Subcutaneous abdominal adipose tissue (tissue), 5 donors: ENCODE results near the gene KRT80.
A peak's percentile ranks its signal among the peaks of the same experiment; 100 is the strongest.

ENCODE experiments used
- H3K27ac ChIP-seq: one replicate; pipeline ENCODE4 v1.7.0; 2013; ENCODE audit warnings: low read depth, mild to moderate bottlenecking, inconsistent platforms, low read length, moderate library complexity
- H3K27me3 ChIP-seq, 5 donors: one replicate each; pipeline ENCODE4 v1.7.0; 2013; ENCODE audit warnings: low read length in 5 of 5, inconsistent platforms in 1 of 5; ENCODE audit not compliant: control insufficient read depth in 5 of 5, insufficient read depth in 4 of 5
- H3K36me3 ChIP-seq, 5 donors: one replicate each; pipeline ENCODE4 v1.7.0; 2013; ENCODE audit warnings: low read length in 5 of 5; ENCODE audit not compliant: control insufficient read depth in 5 of 5, insufficient read depth in 5 of 5
- H3K4me1 ChIP-seq, 5 donors: one replicate each; pipeline ENCODE4 v1.7.0; 2013; ENCODE audit warnings: low read length in 5 of 5, mild to moderate bottlenecking in 3 of 5, moderate library complexity in 1 of 5; ENCODE audit not compliant: control insufficient read depth in 5 of 5, insufficient read depth in 5 of 5
- H3K4me3 ChIP-seq, 5 donors: one replicate each; pipeline ENCODE4 v1.7.0; 2013; ENCODE audit warnings: low read length in 5 of 5, low read depth in 1 of 5
- H3K9ac ChIP-seq, 5 donors: one replicate each; pipeline ENCODE4 v1.7.0; 2013; ENCODE audit warnings: low read length in 5 of 5, mild to moderate bottlenecking in 4 of 5, moderate library complexity in 3 of 5
- H3K9me3 ChIP-seq, 5 donors: one replicate each; pipeline ENCODE4 v1.7.0; 2013; ENCODE audit warnings: low read length in 5 of 5; ENCODE audit not compliant: control insufficient read depth in 5 of 5
- donor health status: healthy.
- donor health status: healthy.
- donor health status: healthy.
- donor health status: healthy.
- donor health status: healthy.

KRT80 gene

DNA sequence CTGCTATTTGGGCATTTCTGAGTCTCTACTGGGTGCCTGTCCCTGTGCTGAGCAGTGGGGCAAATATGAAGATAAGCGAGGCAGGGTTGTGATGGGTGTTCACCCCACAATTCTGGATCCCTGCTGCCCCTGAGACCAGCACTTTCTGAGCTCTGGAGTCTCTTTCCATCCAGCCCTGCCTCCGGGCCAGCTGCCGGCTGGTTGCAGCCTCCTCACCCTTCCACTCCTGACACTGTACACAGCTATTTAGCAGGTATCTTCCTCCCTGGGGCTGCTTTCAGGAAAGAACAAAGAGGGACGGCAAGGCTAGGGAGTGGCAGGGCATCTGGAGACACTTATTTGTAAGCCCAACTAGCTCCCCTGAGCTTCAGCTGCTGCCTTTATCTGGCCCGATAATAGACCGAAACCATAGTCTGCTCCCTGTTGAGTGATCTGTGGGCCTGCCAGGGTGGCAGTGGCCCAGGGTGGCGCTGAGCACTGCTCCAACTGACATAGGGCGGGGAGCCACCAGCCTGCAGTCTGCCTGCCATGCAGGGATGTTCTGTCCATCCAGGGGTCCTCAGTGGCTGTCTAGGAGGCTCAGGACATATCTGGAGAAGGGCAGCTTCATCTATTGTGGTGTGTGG lies 7.6 kb upstream of the KRT80 start:
- no peak overlapping the region for H3K4me3 ChIP-seq
- H3K9ac ChIP-seq = no peak overlapping the region
- H3K9me3 ChIP-seq = no peaks in the 10 kb centered on the region
- H3K27ac ChIP-seq = no peak overlapping the region
- H3K27me3 ChIP-seq = peaks cover 0 to 22% (median 3%) of the 10 kb centered on the region in 5 donors
- peaks cover 8 to 50% (median 22%) of the 10 kb centered on the region in 5 donors for H3K4me1 ChIP-seq
- H3K36me3 ChIP-seq = no peaks in the 10 kb centered on the region

- no peak overlapping the region for H3K9ac ChIP-seq
- H3K27ac ChIP-seq = peak overlapping the region; percentile 55
- no peaks in the 10 kb centered on the region for H3K9me3 ChIP-seq
- H3K27me3 ChIP-seq = peaks cover 0 to 21% (median 3%) of the 10 kb centered on the region in 5 donors
- H3K4me3 ChIP-seq = no peak overlapping the region
- H3K36me3 ChIP-seq = no peaks in the 10 kb centered on the region
- peaks cover 9 to 57% (median 29%) of the 10 kb centered on the region in 5 donors for H3K4me1 ChIP-seq
These were observed 6.8 kb upstream of the KRT80 start for GRCh38 chr12:52198454-52199215.

- H3K4me3 ChIP-seq = no peak overlapping the region
- no peaks in the 10 kb centered on the region for H3K9me3 ChIP-seq
- no peak overlapping the region for H3K9ac ChIP-seq
- H3K27ac ChIP-seq = peak overlapping the region; percentile 55
- H3K4me1 ChIP-seq = peaks cover 5 to 54% (median 29%) of the 10 kb centered on the region in 5 donors
- peaks cover 0 to 13% (median 3%) of the 10 kb centered on the region in 5 donors for H3K27me3 ChIP-seq
- no peaks in the 10 kb centered on the region for H3K36me3 ChIP-seq
These were observed 5.8 kb upstream of the KRT80 start for GRCh38 chr12:52197371-52198231.

DNA sequence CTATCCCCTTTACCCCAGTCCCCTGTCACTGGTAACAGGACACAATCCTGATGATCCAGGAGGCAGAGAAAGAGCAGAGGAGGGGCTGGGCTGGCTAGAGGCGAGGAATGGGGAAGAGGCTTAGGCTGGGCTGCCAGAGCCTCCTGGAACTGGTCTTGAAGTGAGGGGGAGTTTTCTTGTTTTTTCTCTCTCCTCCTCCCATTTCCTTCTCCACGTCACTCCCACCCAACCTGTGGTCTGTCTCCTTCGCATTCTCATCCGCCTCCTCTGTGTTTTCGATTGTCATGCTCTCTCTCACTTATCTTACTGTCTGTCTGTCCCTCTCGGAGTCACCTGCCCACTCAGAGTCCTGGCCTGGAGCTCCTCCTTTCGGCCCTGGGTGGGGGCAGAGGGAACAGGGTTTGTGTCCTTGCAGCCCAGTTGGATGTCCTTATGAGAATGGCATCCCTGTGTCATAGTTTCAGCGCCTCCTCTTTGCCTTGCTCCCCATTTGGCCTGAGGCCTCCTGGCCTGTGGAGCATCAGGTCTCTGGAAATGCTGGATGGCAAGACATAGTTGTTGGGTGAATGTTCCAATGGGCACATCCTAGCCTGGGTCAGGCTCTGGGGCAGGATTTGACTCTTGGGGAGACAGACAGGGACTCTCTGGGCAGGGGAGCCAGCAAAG lies 3.4 kb upstream of the KRT80 start:
- H3K27me3 ChIP-seq = peaks cover 0 to 5% (median 3%) of the 10 kb centered on the region in 5 donors
- no peaks in the 10 kb centered on the region for H3K36me3 ChIP-seq
- no peaks in the 10 kb centered on the region for H3K9me3 ChIP-seq
- peaks cover 5 to 58% (median 33%) of the 10 kb centered on the region in 5 donors for H3K4me1 ChIP-seq
- no peak overlapping the region for H3K27ac ChIP-seq
- H3K9ac ChIP-seq = no peak overlapping the region
- H3K4me3 ChIP-seq = no peak overlapping the region

GRCh38 chr12:52193991-52194390 lies 2.2 kb upstream of the KRT80 start:
- Histone ChIP-seq H3K9ac (peak overlapping the region in 1 of 5 donors; percentile 17), H3K27ac (no peak overlapping the region), H3K27me3 (no peaks in the 10 kb centered on the region), H3K4me1 (peaks cover 5 to 53% (median 36%) of the 10 kb centered on the region in 5 donors), H3K36me3 (no peaks in the 10 kb centered on the region), H3K4me3 (no peak overlapping the region), H3K9me3 (no peaks in the 10 kb centered on the region)

GRCh38 chr12:52193532-52193931 lies 1.7 kb upstream of the KRT80 start:
- H3K4me1 ChIP-seq = peaks cover 5 to 48% (median 32%) of the 10 kb centered on the region in 5 donors
- H3K27ac ChIP-seq = no peak overlapping the region
- H3K36me3 ChIP-seq = no peaks in the 10 kb centered on the region
- no peak overlapping the region for H3K9ac ChIP-seq
- H3K27me3 ChIP-seq = no peaks in the 10 kb centered on the region
- H3K4me3 ChIP-seq = no peak overlapping the region
- H3K9me3 ChIP-seq = no peaks in the 10 kb centered on the region

- H3K36me3 ChIP-seq = no peaks in the 10 kb centered on the region
- no peaks in the 10 kb centered on the region for H3K9me3 ChIP-seq
- H3K27ac ChIP-seq = no peak overlapping the region
- H3K9ac ChIP-seq = no peak overlapping the region
- peaks cover 5 to 43% (median 32%) of the 10 kb centered on the region in 5 donors for H3K4me1 ChIP-seq
- no peaks in the 10 kb centered on the region for H3K27me3 ChIP-seq
- no peak overlapping the region for H3K4me3 ChIP-seq
These were observed 719 bp downstream of the KRT80 start for GRCh38 chr12:52190860-52191729.

DNA sequence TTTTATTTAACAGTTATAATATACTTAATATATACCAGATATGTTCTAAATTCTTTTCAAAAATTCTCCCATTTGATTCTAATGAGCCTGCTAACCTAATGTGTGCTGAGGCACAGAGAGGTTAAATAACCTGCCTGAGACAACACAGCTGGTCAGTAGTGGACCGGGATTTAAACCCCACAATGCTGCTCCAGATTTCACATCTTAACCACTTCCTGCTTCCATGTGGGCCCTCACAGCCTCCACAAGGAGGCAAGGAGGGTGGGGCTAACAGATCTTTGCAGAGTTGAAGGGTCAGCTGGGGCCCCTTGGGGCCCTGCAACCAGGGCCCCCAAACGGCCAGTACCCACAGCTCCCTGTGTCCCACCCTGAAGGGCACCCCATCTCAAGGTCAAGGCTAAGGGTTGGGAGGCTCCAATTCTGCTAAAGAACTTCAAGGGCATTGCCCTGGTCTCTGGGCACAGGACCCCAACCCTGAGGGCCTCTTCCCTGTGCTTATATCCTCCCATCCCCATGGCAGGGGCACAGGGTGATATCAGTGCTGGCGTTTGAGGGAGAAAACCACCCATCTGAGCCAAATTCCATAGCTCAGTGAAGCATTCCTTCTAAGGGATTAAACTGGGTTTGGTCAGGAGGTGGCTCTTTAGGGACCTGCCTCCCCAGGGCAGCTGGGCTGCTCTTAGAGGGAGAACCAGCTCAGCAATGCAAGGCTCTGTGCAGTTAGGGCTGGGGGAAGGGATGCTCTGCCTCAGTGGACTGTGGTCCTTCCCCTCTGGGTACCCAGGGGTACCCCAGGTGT lies 2.2 kb downstream of the KRT80 start:
- no peak overlapping the region for H3K4me3 ChIP-seq
- H3K36me3 ChIP-seq = no peaks in the 10 kb centered on the region
- H3K27me3 ChIP-seq = no peaks in the 10 kb centered on the region
- peaks cover 5 to 52% (median 21%) of the 10 kb centered on the region in 5 donors for H3K4me1 ChIP-seq
- H3K27ac ChIP-seq = no peak overlapping the region
- H3K9me3 ChIP-seq = no peaks in the 10 kb centered on the region
- no peak overlapping the region for H3K9ac ChIP-seq
